ENCODE results near the gene SIDT2.

The SIDT2 gene

DNA sequence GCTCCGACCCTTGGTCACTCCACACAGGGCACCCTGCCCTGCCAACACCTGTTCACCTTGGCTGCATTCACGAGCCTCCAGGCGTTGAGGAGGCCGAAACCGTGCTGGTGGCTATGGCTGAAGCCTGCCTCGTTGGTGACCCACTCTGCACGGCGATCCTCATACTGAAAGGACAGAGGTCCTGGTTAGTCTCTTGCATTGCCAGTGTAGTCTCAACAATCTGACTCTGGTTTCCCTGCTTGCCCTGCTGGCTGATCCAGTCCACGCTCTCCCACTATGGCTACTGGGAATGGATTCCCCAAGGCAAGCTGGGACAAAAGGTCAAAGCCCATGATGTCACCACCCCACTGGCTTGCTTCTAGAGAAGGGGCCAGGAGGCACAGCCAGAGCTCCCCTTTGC is 40.5 kb downstream of the SIDT2 start:
- no peak for DNase-seq (ENCODE audit: low spot score)
- no peak for TF ChIP-seq CTCF (conservative IDR thresholded peaks at IDR 0.05; ENCODE audit: low read depth)
- ChIA-PET POLR2A (ENCODE audit: low non-redundant PET) (no interaction called here), CTCF (interaction anchor here (0.6 to 0.9 kb wide), 2 partner anchors 65 to 113 kb away, joined by 3 read pairs; no protein-coding TSS in a partner anchor)
- H3K27ac ChIP-seq = no peak overlapping the region

GRCh38 chr11:117219455-117219854 is 40.9 kb downstream of the SIDT2 start:
- DNase-seq (ENCODE audit: low spot score) = no peak
- POLR2A ChIA-PET (ENCODE audit: low non-redundant PET) = no interaction called here
- CTCF ChIA-PET = no interaction called here
- no peak overlapping the region for H3K27ac ChIP-seq
- no peak for TF ChIP-seq CTCF (conservative IDR thresholded peaks at IDR 0.05; ENCODE audit: low read depth)

GRCh38 chr11:117219995-117220394 is 41.5 kb downstream of the SIDT2 start:
- no peak for DNase-seq (ENCODE audit: low spot score)
- ChIA-PET POLR2A (ENCODE audit: low non-redundant PET) (interaction anchor here (0.6 kb wide), 1 partner anchor 463 kb away, joined by 3 read pairs; no protein-coding TSS in a partner anchor), CTCF (interaction anchor here (1.5 kb wide), 1 partner anchor 12 kb away, joined by 7 read pairs; the partner anchor contains the start of genes PCSK7 and RNF214)
- H3K27ac ChIP-seq = no peak overlapping the region
- TF ChIP-seq CTCF (conservative IDR thresholded peaks at IDR 0.05; ENCODE audit: low read depth) = no peak

- TF ChIP-seq CTCF (conservative IDR thresholded peaks at IDR 0.05; ENCODE audit: low read depth) = no peak
- ChIA-PET CTCF (interaction anchor here (0.5 to 1.5 kb wide), 2 partner anchors 11 to 46 kb away, joined by 3 to 7 read pairs; partner anchors contain the start of genes PCSK7 and RNF214), POLR2A (ENCODE audit: low non-redundant PET) (interaction anchor here (0.6 kb wide), 1 partner anchor 464 kb away, joined by 3 read pairs; no protein-coding TSS in a partner anchor)
- DNase-seq (ENCODE audit: low spot score) = no peak
- peak overlapping the region; percentile 47; the same call in 1 of the 2 replicates for H3K27ac ChIP-seq
Observed at GRCh38 chr11:117220568-117220967, 42.0 kb downstream of the SIDT2 start.

DNA sequence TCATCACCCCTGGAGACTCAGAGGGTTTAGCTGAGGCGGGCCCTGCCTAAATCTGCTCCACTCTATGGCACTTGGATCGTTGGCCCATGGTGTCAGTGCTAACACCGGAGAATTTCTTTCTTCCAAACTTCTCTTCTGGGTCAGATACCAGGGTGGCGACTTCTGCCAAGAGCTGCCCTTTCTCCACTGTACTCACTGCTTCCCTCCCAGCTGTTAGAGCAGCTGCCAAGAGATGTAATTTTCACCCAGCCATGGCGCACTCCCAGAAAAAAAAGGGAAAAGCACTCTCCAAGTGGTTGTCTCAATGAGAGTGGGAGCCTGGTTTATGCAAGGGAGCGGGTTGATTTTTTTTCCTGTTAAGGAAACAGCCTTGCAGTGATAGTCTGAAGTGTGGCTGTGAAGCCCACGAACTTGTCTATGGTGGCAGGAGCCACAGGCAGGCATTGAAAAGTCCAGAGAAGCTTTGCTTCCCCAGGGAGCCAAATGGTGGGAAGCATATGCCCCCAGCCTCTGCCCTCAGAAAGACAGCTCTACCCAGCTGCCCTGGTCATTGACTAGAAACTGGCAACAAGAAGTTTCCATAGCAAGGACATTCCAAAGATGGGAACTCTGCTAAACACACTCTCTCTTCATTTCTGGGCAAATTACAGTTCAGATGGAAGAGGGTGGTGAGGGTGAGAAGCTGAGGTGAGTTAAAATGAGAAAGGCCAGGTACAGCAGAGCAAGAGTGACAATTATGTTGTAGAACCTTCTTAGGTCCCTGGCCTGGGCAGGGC is 42.6 kb downstream of the SIDT2 start:
- no peak for TF ChIP-seq CTCF (conservative IDR thresholded peaks at IDR 0.05; ENCODE audit: low read depth)
- peak overlapping the region; percentile 47 for H3K27ac ChIP-seq
- ChIA-PET POLR2A (ENCODE audit: low non-redundant PET) (no interaction called here), CTCF (interaction anchor here (0.5 to 1.5 kb wide), 3 partner anchors 11 to 1397 kb away, joined by 3 to 7 read pairs (median 3); partner anchors contain the start of genes PCSK7 and RNF214)
- no peak for DNase-seq (ENCODE audit: low spot score)

- DNase-seq (ENCODE audit: low spot score) = no peak
- POLR2A ChIA-PET (ENCODE audit: low non-redundant PET) = no interaction called here
- CTCF ChIA-PET = no interaction called here
- TF ChIP-seq CTCF (conservative IDR thresholded peaks at IDR 0.05; ENCODE audit: low read depth) = no peak
- H3K27ac ChIP-seq = peak overlapping the region; percentile 47
Observed at GRCh38 chr11:117221775-117222517, 43.4 kb downstream of the SIDT2 start.
